Omental fat pad (tissue), 4 donors: ENCODE data around the gene NEK7. TPM values are rescaled to one million over a fixed set of nuclear protein-coding genes. Genes with fewer than 3 reads are reported as not detected.

Experiments used
- ATAC-seq: fragments of 150-250 bp; one replicate; pipeline ENCODE4 v1.9.1; 2016; ENCODE audit warnings: mild to moderate bottlenecking, moderate library complexity; ENCODE audit not compliant: low FRiP score
- DNase-seq: peaks from one replicate; pipeline ENCODE4 v3.0.0-alpha.2; 2019; ENCODE audit warnings: low spot score
- CTCF ChIP-seq, 3 donors: fragments of 450-650 bp; IDR thresholded peaks; one replicate each; pipeline ENCODE4 v1.5.1; 2016 to 2017; ENCODE audit warnings: antibody characterized with exemption in 3 of 3, mild to moderate bottlenecking in 3 of 3, moderate library complexity in 2 of 3
- total RNA-seq, 4 donors: library from RNA; depleted of rRNA; stranded (reverse); fragments of >200 nt; gene quantifications; one replicate each; pipeline ENCODE4 v1.1.0, GENCODE V29; 2016

Gene NEK7
- total RNA-seq, 4 donors from 2014 or later = 75.0 to 115 (median 89.9) TPM

DNA sequence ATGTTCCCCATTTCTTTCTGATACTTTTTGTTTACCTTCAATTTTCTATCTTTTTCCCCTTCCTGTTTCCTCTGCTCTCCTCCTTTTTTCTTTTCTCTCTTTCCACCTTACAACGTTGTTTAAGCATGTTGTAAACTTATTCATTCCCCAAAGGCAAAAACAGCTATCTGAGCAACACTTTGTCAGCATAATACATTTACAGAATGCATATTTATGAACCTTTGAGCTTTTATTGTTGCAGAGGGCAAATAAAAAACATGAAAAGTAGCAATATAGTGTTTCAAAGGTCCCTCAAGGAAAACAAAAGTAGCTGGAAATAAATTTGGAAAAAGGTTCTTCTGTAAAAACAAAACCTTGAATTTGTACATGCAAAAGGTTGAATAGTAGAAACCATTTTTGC is 214.2 kb downstream of the NEK7 start:
- TF ChIP-seq CTCF (IDR thresholded peaks at IDR 0.05) = no peak
- DNase-seq = no peak

More for the DNA sequence above, 214.2 kb downstream of the NEK7 start:
- ATAC-seq = no peak

Other genes starting within 250 kb of the NEK7 start
- under 1 TPM in 1 of 4 donors, not detected in 3; 0.72 TPM for gene LHX9, start 239.6 kb upstream of the NEK7 start, total RNA-seq